Endothelial cell of umbilical vein (primary cell): ENCODE measurements around the gene SLC9A9. TPM values are rescaled to one million over a fixed set of nuclear protein-coding genes. Genes with fewer than 3 reads are reported as not detected.

ENCODE experiments used
- BruUV-seq: library from RNA; stranded (reverse); fragments of 400-500 nt; replicated peaks from 2 replicates; lab custom pipeline; 2021; lab: Mats Ljungman, UMichigan
- CTCF ChIA-PET: fragments of 300-600, 350-600 bp; sonication (Branson Sonifier 250); formaldehyde crosslinking; loops from one replicate; lab custom pipeline; 2021; ENCODE audit warnings: antibody characterized with exemption, inconsistent platforms; lab: Charles Lee
- POLR2A ChIA-PET: fragments of 300-600, 350-600 bp; sonication (Branson Sonifier 250); formaldehyde crosslinking; loops from one replicate; lab custom pipeline; 2021; ENCODE audit warnings: antibody characterized with exemption, inconsistent platforms; lab: Charles Lee
- DNase-seq: peaks from one replicate; pipeline ENCODE4 v3.0.0-alpha.2; 2011; ENCODE audit warnings: low read depth, low spot score
- FAIRE-seq: peaks from 2 replicates; lab custom pipeline; 2011; peaks lifted over from hg19 to GRCh38; lab: Jason Lieb, UNC
- H2AFZ ChIP-seq: 2 replicates; pipeline ENCODE4 v1.6.0; 2012; ENCODE audit warnings: low read depth, low read length, control low read depth, inconsistent platforms
- H3K27ac ChIP-seq: 2 replicates; pipeline ENCODE4 v1.5.1; 2011; ENCODE audit warnings: low read depth, mild to moderate bottlenecking, control low read depth, low read length, moderate library complexity; ENCODE audit not compliant: insufficient read depth
- H3K27me3 ChIP-seq, 2 experiments: 2 replicates each; pipeline versions ENCODE4 v1.6.0 to v1.6.1; 2011; ENCODE audit warnings: low read length in 2 of 2, mixed read lengths in 1 of 2; ENCODE audit not compliant: control insufficient read depth in 2 of 2, insufficient read depth in 2 of 2
- H3K36me3 ChIP-seq, 2 experiments: 2 replicates in 1 of 2; 3 replicates in 1 of 2; pipeline ENCODE4 v1.5.1; 2011; ENCODE audit warnings: low read length in 2 of 2, mild to moderate bottlenecking in 1 of 2, moderate library complexity in 1 of 2; ENCODE audit not compliant: control insufficient read depth in 2 of 2, insufficient read depth in 2 of 2; ENCODE audit errors: extremely low read depth in 1 of 2
- H3K4me1 ChIP-seq: 3 replicates; pipeline ENCODE4 v1.5.1; 2011; ENCODE audit warnings: mild to moderate bottlenecking, low read length; ENCODE audit not compliant: control insufficient read depth, insufficient read depth; ENCODE audit errors: extremely low read depth
- H3K4me2 ChIP-seq: 2 replicates; pipeline ENCODE4 v1.6.1; 2011; ENCODE audit warnings: low read length, control low read depth, mixed read lengths; ENCODE audit not compliant: insufficient read depth
- H3K4me3 ChIP-seq, 3 experiments: fragments of 200-600 bp in 1 of 3; sonication (generic), shearing (Covaris generic) in 1 of 3; replicated peaks in 1 of 3; 2 replicates each; pipeline ENCODE4 v1.5.1; 2011 to 2016; ENCODE audit warnings: control low read depth in 3 of 3, low read length in 3 of 3, mild to moderate bottlenecking in 2 of 3, inconsistent platforms in 1 of 3, low read depth in 1 of 3, moderate library complexity in 1 of 3; ENCODE audit not compliant: insufficient read depth in 1 of 3
- H3K79me2 ChIP-seq: 2 replicates; pipeline ENCODE4 v1.6.0; 2012; ENCODE audit warnings: low read length, inconsistent platforms; ENCODE audit not compliant: control insufficient read depth, insufficient read depth
- H3K9ac ChIP-seq: replicated peaks from 2 replicates; pipeline ENCODE3; 2011; ENCODE audit warnings: low read length, control low read depth; ENCODE audit not compliant: insufficient read depth; ENCODE audit errors: extremely low read depth
- H3K9me1 ChIP-seq: replicated peaks from 3 replicates; pipeline ENCODE4 v1.6.0; 2011; ENCODE audit warnings: mild to moderate bottlenecking, low read length; ENCODE audit not compliant: control insufficient read depth, insufficient read depth; ENCODE audit errors: extremely low read depth
- H3K9me3 ChIP-seq: replicated peaks from 2 replicates; pipeline ENCODE4 v1.5.1; 2012; ENCODE audit warnings: low read length, inconsistent platforms; ENCODE audit not compliant: control insufficient read depth, insufficient read depth
- H4K20me1 ChIP-seq: replicated peaks from 2 replicates; pipeline ENCODE3; 2011; ENCODE audit warnings: mild to moderate bottlenecking, low read length; ENCODE audit not compliant: control insufficient read depth, insufficient read depth; ENCODE audit errors: extremely low read depth
- FOS ChIP-seq: IDR thresholded peaks from 2 replicates; pipeline ENCODE4 v1.6.1; 2011; ENCODE audit warnings: mild to moderate bottlenecking, low read length, moderate library complexity, borderline replicate concordance; ENCODE audit not compliant: insufficient read depth
- MYC ChIP-seq: IDR thresholded peaks from one replicate; pipeline ENCODE4 v1.6.1; 2011; ENCODE audit warnings: mild to moderate bottlenecking, low read depth, low read length
- POLR2AphosphoS5 ChIP-seq: IDR thresholded peaks from 2 replicates; pipeline ENCODE4 v1.6.1; 2012; ENCODE audit warnings: low read depth, mild to moderate bottlenecking, control low read depth, low read length, moderate library complexity; ENCODE audit not compliant: insufficient read depth
- dilution Hi-C: fragments of 300-500 bp; cut with MboI; formaldehyde crosslinking; loops from one replicate; pipeline ENCODE4 v1.15.0; 2019; ENCODE audit warnings: low sequenced_read_pairs; ENCODE audit not compliant: extremely low pct_ligation_motif_present
- intact Hi-C: fragments of 100-400 bp; cut with micrococcal nuclease; formaldehyde crosslinking; loops from one replicate; pipeline ENCODE4 v1.10.0; 2022
- polyA plus RNA-seq, 4 experiments: library from polyadenylated mRNA; depleted of rRNA in 3 of 4; stranded (reverse) in 3 of 4; unstranded in 1 of 4; fragments of >200 nt; gene quantifications; 2 replicates each; pipeline versions ENCODE4 v1.2.1 to v1.2.3, GENCODE V29; 2011 to 2012; ENCODE audit warnings: missing spikeins in 1 of 4
- total RNA-seq: library from RNA; stranded (reverse); gene quantifications from 2 replicates; pipeline ENCODE4 v1.2.3, GENCODE V29; 2021
- TF ChIP-seq, protein P1 (sequence below), 2 donors: IDR thresholded peaks; 1 replicate in 1 of 2; 2 replicates in 1 of 2; pipeline ENCODE4 v1.5.1; 2011; ENCODE audit warnings: low read length in 2 of 2, mild to moderate bottlenecking in 2 of 2, moderate library complexity in 2 of 2, control low read depth in 1 of 2, inconsistent platforms in 1 of 2, low read depth in 1 of 2; ENCODE audit not compliant: insufficient read depth in 1 of 2; ENCODE audit errors: extremely low read depth in 1 of 2

SLC9A9 gene
- total and polyA plus RNA-seq, 2 donors (not counting 3 experiments of a cell fraction or from before 2014, with no cell fraction given): 1.5 to 1.8 TPM

- FAIRE-seq (no peak), DNase-seq (no peak)
- ChIA-PET CTCF (interaction anchor here (0.5 kb wide), 1 partner anchor 24 kb away, joined by 3 read pairs; no protein-coding TSS in a partner anchor), POLR2A (no interaction called here)
- Histone ChIP-seq H3K79me2 (no peaks in the 10 kb centered on the region), H3K36me3 (no peaks in the 10 kb centered on the region), H3K4me2 (no peak overlapping the region), H3K9me1 (no peaks in the 10 kb centered on the region), H3K9ac (no peak overlapping the region), H3K9me3 (no peaks in the 10 kb centered on the region), H3K27ac (no peak overlapping the region), H2AFZ (no peak overlapping the region), H3K4me3 (no peak overlapping the region), H3K4me1 (no peaks in the 10 kb centered on the region), H4K20me1 (no peaks in the 10 kb centered on the region), H3K27me3 (no peaks in the 10 kb centered on the region)
- intact Hi-C loops: no loop called here
- no TSS peak for BruUV-seq
- dilution Hi-C loops: no loop called here
- TF ChIP-seq, protein P1, sequence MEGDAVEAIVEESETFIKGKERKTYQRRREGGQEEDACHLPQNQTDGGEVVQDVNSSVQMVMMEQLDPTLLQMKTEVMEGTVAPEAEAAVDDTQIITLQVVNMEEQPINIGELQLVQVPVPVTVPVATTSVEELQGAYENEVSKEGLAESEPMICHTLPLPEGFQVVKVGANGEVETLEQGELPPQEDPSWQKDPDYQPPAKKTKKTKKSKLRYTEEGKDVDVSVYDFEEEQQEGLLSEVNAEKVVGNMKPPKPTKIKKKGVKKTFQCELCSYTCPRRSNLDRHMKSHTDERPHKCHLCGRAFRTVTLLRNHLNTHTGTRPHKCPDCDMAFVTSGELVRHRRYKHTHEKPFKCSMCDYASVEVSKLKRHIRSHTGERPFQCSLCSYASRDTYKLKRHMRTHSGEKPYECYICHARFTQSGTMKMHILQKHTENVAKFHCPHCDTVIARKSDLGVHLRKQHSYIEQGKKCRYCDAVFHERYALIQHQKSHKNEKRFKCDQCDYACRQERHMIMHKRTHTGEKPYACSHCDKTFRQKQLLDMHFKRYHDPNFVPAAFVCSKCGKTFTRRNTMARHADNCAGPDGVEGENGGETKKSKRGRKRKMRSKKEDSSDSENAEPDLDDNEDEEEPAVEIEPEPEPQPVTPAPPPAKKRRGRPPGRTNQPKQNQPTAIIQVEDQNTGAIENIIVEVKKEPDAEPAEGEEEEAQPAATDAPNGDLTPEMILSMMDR (IDR thresholded peaks at IDR 0.05; ENCODE audit: extremely low read depth in 1 of 2, insufficient read depth in 1 of 2, low read depth in 1 of 2, low read length in 2 of 2): no peak
- TF ChIP-seq MYC: no peak
These were observed 582.7 kb downstream of the SLC9A9 start for GRCh38 chr3:143265501-143266070.

- H3K4me1 ChIP-seq: no peaks in the 10 kb centered on the region
- TF ChIP-seq POLR2AphosphoS5 (no peak), FOS (no peak)
- no peaks in the 10 kb centered on the region for H3K27me3 ChIP-seq
- no peaks in the 10 kb centered on the region for H3K79me2 ChIP-seq
- H3K4me3 ChIP-seq: no peak overlapping the region
- H3K36me3 ChIP-seq: no peaks in the 10 kb centered on the region
- FAIRE-seq: no peak
- no peaks in the 10 kb centered on the region for H4K20me1 ChIP-seq
- intact Hi-C loops (no loop called here), dilution Hi-C loops (no loop called here)
- H3K9me1 ChIP-seq: no peaks in the 10 kb centered on the region
- CTCF ChIA-PET: interaction anchor here (0.9 to 1.4 kb wide), 4 partner anchors 12 to 129 kb away, joined by 3 read pairs; no protein-coding TSS in a partner anchor
- H2AFZ ChIP-seq: no peak overlapping the region
- no peak overlapping the region for H3K9ac ChIP-seq
- no peak overlapping the region for H3K4me2 ChIP-seq
- DNase-seq: no peak
- POLR2A ChIA-PET: no interaction called here
- no peaks in the 10 kb centered on the region for H3K9me3 ChIP-seq
- H3K27ac ChIP-seq: no peak overlapping the region
- no TSS peak for BruUV-seq
These were observed 584.3 kb downstream of the SLC9A9 start for GRCh38 chr3:143263852-143264513.
